GM19238 (cell line): ENCODE measurements around the gene IL36RN.
"Not testable (repeated sequence)": the region's sequence is repeated elsewhere in the genome, so short reads cannot be mapped to it uniquely, and the experiment has no call there.

Experiments used
- DNase-seq: peaks from one replicate; pipeline ENCODE4 v3.0.0; 2011; ENCODE audit warnings: low spot score; ENCODE audit not compliant: insufficient read length

IL36RN gene

DNA sequence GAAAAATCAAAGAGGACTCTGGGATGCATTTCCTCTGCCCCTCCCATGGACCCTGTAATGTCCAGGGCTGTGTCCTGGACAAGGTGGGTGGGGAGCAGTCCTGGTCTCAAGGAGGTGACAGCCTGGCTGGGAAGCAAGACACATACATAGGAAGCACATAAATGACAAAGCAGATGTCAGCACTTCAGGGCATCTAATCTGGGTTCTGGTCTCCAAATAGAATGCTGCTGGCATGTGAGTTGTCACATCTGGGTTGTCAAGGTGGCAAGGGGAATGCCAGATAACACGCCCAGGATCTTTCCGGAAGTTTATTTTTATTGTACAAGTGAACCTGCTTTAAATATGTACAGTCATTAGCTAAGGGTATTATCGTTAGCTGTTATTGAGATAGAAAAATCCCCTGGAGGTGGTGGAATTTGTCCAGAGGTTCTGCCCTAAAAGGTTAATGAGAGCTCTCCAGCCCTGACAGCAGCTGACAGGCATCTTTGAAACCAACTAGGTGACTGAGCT, 14.4 kb downstream of the IL36RN start:
- DNase-seq: no peak

DNA sequence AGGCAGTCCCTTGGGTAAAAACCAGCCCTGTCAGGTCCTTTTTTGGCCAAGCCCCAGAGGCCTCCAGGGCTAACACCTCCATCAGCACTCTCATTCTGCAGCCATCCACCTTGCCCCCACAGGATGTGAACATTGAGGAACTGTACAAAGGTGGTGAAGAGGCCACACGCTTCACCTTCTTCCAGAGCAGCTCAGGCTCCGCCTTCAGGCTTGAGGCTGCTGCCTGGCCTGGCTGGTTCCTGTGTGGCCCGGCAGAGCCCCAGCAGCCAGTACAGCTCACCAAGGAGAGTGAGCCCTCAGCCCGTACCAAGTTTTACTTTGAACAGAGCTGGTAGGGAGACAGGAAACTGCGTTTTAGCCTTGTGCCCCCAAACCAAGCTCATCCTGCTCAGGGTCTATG, 16.0 kb downstream of the IL36RN start:
- DNase-seq: no peak

DNA sequence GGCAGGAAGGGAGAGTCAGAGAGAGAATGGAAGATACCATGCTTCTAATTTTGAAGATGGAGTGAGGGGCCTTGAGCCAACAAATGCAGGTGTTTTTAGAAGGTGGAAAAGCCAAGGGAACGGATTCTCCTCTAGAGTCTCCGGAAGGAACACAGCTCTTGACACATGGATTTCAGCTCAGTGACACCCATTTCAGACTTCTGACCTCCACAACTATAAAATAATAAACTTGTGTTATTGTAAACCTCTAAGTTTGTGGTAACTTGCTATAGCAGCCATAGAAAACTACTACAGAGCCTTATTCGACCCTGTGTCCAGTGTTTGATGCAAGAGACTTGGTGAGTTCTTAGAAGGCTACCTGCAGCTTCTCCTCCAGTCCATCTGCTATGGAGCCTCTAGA, 16.6 kb downstream of the IL36RN start:
- DNase-seq: no peak

DNA sequence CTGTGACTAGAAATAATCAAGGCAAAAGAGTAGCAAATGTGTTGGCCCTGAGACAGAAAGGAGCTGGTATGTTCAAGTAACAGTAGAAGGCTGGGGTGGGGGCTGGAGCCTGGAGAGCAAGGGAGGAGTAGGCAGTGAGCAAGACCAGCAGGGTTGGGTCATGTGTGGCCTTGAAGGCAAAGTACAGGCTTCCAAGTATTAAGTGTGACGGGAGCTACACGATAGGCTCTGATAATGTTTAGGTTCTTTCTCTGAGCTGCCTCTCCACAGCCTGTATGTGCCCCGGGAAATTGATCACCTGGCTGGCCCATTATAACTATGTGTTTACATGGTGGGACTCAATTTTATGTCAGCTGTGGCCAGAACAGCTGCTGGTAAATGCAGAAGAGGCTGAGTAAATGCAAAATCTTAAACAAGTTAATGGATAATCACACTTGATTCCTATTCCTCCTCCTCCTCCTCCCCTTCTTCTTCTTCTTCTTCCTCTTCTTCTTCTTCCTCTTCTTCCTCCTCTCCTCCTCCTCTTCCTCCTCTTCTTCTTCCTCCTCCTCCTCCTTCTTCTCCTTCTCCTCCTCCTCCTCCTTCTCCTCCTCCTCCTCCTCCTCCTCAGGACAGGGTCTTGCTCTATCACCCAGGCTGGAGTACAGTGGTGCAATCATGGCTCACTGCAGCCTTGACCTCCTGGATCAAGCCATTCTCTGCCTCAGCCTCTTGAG, 18.1 kb downstream of the IL36RN start:
- no peak for DNase-seq

DNA sequence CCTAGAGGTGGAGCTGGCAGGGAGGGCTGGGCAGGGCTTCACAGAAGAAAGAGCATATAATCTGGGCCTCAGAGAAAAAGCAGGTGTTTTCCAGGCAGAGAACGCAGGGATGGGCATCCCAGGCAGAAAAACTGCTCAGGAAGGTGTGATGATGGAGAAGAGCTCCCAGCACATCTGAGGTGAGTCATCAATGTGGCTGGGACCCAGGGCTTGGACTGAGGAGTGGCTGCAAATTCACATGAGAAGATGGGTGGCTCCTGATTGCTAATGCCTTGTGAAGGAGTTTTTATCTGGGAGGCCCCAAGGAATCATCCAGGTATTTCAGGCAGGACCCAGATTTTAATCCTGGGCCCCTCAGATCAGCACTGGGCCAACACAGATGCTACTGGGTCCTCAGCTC, 18.9 kb downstream of the IL36RN start:
- DNase-seq: no peak

DNA sequence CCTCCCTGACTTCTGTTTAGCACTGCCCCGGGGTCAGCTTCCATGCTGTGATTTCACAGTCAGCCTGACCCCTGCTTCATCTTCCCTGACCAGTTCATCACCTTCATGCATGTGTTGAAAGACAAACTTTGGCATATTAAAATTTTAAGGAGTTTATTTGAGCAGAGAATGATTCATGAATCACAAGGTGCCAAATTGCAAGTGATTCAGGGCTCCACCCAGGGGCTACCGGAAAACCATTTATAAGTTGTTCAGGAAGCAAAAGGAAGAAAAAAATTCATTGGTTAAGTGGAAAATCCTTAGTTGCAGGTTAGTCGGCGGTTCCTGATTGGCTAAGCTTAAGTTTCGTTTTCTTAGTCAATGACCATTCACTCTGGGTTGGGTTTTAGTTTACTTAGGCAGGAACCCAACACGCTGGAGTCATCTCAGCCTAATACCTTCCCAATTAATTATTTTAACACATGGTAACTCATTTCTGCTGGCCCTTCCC, 19.4 kb downstream of the IL36RN start:
- no peak for DNase-seq

DNA sequence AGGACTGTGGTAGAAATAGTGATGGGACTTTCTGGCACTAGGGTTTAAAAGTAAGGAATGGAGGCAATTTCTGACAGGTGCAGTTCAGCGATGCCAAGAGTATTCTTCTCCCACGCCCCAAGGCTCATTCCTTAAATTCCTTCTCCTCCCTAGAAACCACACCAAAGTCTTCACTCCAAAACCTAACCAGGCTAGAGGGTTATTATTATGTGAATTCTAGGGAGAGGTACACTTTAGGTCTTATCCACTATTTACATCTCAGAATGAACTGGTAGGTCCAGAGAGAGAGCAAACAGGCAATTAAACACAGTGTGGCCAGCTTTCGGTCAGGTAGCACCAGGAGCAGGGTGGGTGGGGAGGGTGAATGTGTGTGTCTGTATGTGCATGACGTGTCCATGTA, 20.1 kb downstream of the IL36RN start:
- DNase-seq: no peak

DNA sequence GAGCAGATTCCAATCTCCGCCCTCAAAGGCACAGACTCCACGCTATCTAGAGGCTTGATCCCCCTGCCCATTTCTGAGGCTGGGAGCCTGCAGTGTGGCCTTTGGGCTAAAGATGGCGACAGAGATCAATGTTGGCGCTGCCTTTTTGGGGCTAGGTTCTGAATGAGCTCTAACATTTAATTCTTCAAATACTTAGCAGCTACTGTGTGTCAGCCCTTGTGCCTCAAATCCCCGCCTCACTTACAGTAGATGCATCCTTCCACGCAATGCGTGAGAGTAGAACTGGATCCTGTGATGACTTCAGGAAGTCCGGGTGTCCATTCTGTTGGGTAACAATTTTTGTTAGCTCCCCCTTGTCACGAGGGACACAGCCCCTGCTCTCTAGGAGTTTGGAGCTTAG, 21.1 kb downstream of the IL36RN start:
- peak; percentile 25 for DNase-seq

DNA sequence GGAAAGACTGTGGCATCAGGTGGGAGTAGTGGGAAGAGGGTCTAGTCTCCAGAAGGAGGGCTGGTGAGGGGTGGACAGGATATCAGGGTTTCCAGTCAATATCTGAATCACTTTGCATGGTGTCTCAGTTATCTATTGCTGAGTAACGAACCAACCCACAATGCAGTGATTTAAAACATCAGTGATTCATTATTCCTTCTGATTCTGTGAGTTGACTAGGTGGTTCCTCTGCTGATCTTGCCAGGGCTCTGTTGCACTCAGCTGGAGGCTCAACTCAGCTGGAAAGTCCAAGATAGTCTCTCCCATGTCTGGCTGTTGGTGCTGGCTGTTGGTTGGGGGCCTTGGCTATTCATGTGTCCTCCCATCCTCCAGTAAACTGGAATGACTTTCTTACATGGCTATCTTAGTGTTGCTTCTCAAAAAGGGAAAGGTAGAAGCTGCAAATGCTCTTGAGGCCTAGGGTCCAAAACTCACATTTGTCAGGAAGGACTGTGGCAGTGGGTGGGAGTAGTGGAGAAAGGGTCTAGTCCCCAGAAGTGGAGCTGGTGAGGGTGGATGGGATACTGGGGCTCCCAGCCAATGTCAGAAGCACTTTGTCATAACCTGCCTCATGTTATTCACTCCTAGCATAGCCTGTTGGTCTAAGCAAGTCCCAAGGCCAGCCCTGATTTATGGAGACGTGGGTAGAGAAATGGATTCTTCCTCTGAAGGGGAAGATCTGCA, 22.7 kb downstream of the IL36RN start:
- DNase-seq: no peak

DNA sequence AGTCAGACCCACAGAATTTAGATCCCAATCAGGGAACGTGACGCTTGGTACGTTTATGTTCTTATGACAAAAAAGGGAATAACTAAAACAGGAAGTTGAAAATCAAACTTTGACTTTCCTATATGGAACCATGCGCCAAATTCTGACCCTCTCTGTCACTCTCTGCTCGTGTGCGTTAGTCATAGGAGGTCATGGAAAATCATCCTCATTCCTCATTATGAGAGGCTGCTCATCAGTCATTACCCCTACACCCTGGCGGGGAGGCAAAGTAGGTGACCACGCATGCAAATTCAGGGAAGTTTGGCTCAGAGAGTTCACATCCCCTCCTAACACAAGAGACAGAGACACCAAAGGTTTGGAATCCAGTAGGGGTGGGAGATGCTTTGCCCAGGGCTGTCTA, 24.3 kb downstream of the IL36RN start:
- DNase-seq: no peak

DNA sequence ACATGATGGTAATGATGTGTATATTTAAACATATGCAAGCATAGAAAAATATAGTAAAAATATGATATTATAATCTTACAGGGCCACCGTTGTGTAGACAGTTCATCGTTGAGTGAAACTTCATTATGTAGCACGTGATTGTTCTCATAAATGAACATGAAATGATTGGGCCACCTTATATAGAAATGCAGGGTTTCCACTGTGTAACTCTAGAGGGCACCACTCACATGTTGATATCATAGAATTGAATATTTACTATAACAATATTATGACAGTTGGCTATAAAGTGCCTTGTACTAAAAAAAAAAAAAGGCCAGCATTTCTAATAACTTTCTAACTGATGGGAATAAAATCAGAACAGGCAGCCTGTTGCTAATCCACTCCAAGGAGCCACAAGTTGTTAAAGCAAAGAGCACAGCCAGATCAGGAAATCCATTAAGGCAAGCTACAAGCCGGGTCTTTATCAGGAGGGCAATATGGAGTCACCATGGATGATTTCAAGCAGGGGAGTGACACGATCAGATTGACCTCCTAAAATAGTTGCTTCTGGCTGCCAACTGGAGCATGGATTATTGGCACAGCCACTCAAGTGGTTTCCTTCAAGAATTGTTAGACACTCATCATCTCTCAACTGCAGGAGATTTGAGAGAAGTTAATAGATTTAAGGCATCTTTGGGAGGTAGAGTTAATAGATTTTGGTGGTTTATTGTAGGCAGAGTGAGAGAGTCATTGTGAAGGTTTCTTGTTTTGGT, 25.4 kb downstream of the IL36RN start:
- DNase-seq: no peak

DNA sequence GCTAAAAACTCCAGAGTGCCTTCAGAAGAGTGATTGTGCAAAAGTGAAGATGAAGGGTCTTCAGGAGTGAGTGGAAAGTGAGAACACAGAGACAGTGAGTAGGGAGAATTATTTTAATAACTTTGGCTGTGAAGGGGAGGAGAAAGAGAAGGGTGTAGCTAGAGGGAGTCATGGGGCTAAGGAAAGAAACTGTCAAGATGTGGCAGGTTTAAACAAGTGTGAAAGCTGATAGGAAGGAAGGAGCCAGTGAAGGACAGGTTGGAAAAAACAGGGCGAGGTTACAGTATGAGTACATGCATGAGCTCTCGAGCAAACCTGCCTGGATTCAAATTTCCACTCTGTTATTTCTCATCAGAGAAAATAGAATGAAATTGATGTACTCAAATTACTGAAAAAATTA, 26.5 kb downstream of the IL36RN start:
- DNase-seq: no peak

DNA sequence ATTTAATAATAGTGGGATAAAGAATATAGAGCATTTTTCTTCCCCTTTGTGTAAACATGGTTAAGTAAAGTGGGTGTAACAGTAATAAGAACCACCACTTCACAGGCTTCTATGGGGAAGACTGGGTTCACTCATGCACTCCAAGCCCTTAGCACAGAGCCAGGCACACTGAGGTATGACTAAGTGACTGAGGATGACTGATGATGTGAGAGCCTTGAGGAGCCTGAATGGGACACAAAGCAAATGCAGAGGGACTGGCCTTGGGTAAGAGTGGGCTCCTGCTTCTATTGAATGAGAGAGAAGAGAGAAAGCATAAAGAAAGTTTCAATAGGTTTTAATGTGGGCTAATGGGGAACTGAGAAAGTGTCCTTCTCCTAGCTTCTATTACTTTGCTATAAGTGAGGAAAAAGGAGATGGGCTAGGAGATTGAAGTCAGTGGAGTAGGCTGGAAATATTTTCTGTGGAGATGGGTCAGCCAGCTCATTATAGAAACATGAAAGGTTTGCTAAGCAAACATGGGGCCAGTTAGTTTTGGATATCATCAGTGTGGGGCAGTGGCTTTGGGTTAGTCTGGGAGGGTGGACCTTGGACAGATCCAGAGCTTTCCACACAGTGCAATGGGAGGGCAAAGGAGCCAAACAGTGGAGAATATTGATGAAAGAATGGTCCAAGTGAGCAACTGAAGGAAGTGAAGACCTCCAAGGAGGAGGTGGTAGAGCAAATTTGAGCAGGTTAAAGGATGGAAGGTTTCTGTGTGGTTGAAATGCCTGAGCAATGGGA, 29.4 kb downstream of the IL36RN start:
- DNase-seq: no peak

DNA sequence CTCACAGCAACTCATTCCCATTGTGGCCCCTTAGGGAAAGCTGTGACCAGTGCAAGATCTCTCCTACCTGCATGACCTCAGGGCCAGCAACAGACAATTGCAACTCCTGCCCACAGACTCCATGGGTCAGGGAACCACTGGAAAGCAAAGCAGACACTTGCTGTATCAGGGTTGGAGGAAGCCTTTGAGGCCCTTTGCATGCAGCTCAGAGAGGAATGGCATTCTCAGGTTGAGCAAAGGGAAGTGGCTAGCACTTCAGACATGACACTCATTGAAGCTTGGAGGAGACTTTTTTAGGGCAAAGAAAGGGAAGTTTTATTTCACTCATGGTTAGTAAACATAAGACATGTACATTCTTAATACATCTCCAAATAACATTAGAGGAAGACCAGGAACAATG, 30.9 kb downstream of the IL36RN start:
- DNase-seq: no peak

DNA sequence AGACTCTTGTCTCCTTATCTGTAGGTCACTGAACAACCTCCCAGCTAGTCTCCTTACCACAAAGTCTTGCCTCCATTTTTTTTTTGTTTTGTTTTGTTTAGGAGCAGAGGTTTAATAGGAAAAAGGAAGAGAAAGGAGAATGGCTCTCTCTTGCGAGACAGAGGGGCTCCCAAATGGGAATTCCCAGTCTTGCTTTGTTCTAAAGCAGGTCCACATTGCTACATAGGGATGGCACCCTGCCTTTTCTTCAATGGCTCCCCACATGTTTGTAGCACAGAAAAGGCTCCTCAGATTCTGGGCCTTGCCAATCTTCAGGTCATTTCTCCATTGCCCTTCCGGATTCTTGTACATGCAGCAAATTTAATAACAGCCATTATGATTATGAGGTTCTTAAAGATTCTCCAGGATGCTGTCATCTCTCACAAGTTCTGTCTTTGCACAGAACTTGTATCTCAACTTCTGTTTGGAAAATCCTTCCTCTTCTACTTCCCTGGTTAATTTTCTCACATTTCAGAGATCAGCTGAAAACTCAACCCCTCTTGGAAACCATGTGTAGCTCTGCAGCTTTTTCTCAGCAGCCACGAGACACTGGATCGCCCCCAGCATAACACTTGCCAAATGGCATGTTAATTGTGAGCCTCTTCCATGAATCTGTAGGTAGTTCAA, 32.4 kb downstream of the IL36RN start:
- no peak for DNase-seq

DNA sequence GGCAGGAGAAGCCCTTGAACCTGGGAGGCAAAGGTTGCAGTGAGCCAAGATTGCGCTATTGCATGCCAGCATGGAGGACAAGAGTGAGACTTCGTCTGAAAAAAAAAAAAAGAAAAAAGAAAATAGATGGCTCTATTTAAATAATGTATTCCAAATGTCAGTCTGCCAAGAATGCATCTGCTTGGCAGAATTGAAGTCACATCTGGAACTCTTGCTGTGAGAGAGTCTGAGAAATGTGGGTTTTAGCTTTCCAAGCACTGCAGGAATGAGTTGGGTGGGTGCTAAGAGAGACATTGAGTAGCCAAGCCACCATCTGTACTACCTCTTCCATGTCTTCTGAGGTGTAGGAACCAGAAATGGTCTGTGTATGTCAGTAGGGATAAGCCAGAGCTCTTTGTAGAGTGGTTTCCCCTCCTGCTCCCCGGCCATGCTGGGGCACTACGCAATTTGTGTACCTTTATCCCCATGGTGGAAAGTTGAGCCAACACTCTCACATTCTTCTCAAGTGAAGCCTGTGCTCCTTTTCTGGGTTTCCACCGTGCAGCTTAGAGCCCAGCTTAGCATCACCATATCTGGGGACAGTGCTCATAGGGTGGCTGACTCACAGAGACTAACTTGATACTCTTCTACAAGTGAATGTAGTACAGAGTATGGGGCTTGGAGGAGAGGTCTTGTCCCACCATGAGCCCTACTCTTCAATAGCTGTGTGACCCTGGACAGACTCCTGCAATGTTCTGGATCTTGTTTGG, 34.0 kb downstream of the IL36RN start:
- no peak for DNase-seq

DNA sequence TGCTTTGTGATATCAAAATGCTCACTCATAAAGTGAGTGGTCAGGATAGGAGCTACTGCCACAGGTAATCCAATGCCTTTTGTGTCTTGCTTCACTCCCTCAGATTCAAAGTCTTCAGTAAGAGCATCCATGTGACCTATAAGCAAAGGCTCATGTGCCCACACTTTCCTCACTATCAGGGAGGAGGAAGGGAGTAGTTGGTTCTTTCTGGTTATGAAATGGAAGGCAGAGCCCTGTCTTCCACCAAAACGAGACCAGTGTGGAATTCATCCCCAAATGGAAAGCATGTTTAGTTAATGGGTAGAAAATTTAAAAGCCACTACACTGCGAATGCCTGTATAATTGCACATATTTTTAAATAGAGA, 34.6 kb downstream of the IL36RN start:
- DNase-seq: no peak

DNA sequence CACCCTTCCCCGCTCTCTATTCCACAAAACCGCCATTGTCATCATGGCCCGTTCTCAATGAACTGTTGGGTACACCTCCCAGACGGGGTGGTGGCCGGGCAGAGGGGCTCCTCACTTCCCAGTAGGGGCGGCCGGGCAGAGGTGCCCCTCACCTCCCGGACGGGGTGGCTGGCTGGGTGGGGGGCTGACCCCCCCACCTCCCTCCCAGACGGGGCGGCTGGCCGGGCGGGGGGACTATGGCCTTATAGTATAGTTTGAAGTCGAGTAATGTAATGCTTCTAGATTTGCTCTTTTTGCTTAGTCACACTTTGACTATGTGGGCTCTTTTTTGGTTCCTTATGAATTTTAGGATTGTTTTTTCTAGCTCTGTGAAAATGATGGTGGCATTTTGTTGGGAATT, 37.3 kb downstream of the IL36RN start:
- DNase-seq: not testable (repeated sequence)

DNA sequence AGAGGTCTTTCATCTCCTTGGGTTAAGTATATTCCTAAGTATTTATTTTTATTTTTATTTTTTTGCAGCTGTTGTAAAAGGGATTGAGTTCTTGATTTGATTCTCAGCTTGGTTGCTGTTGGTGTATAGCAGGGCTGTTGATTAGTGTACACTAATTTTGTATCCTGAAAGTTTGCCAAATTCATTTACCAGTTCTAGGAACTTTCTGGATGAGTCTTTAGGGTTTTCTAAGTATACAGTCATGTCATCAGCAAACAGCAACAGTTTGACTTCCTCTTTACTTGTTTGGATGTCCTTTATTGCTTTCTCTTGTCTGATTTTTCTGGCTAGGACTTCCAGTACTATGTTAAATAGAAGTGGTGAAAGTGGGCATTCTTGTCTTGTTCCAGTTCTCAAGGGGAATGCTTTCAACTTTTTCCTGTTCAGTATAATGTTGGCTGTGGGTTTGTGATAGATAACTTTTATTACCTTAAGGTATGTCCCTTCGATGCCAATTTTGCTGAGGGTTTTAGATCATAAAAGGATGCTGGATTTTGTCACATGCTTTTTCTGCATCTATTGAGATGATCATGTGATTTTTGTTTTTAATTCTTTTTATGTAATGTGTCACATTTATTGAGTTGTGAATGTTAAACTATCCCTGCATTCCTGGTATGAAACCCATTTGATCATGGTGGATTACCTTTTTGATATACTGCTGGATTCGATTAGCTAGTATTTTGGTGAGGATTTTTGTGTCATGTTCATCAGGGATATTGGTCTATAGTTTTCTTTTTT, 38.0 kb downstream of the IL36RN start:
- DNase-seq: not testable (repeated sequence)
